HG02798 (cell line): ENCODE measurements around the gene KLF15.

Experiments
- ATAC-seq: cut with Tn5 transposase; IDR thresholded peaks from one replicate; pipeline ENCODE4 v1.9.1; 2021; ENCODE audit warnings: mild to moderate bottlenecking; ENCODE audit not compliant: unreplicated experiment, poor library complexity

Gene KLF15

DNA sequence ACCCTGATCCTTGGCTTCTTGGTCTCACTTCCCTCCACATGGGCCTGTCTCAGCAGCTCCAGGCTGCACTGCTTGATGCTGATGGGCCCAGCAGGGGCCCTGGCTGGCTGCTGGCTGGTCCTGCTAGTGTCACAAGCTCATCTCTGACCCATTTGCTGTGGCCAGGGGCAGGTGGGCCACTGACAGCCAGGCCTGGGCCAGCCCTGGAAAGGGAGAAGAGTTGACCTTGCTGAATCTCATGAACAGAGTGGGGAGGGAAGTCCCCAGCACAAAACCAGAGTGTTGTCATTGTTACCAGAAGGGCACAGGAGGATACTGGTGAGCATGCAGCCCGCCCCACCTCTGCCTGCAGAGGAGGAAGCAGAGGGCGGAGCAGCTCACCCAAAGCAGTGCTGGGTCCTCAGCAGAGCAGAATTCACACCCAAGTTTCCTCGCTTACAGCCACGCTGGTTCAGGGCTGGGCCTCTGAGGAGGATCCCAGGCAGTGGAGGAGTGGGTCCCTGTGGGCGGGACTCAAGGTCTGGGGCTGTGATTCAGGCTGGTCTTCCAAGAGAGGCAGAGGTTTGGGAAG lies 7.6 kb upstream of the KLF15 start:
- no peak for ATAC-seq

DNA sequence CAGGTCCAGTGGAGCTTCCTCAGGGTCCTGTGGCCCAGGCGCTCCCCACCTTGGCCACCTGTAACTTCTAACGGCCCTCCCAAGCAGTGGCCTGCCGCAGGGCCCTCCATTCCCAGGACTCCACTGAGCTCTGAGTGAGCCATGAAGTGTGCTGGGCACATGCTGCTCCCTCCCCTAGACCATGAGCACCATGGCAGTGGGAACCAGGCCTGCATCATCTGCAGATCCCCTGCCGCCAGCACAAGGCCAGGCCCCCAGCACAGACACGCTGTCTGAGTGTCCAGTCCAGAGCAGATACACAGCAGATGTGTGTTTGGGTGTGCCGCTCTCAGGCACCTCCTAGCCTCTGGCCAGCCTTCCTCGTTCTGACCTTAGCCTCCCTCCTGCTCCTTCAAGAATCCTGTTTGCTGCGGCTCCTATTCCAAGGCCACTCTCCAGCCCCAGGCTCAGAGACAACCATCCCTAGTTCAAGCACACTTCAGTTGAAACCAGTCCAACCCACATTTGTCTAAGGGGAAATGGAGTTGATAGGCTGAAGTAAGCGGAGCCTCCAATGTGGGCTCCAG lies 7.0 kb upstream of the KLF15 start:
- ATAC-seq = no peak

DNA sequence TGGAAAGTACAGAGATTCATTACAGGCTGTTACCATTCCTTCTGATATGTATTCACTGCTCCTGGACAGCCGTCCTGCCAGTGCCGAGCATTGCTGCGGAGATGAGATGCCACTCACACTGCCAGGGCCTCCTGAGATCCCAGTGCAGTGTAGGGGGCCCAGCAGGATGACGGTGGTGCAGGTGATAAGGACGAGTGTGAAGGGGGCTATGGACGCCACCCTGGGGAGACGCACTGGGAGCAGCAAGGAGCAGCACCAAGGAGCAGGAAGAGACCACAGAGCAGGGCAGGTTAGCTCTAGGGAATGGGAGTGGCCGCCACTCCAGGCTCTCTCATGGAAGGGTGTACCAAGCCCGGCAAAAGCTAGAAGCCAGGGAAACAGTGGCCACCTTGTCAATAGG lies 4.0 kb upstream of the KLF15 start:
- ATAC-seq = no peak

DNA sequence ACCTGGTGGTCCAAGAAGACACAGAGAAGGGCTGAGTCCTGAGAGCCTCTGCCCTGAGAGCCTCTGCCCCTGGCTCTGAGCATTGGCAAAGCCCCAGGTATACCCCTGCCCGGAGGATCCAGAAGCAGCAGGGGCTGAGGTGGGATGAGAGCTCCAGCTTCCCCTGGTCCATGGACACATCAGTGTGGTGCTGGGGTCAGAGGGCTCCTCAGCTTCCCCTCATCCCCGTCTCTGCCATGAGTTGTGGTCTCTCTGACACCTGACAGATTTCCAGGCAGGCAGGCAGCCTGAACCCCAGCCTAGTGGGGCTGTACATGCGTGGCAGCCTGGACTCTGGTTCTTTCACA lies 3.5 kb upstream of the KLF15 start:
- ATAC-seq = no peak

DNA sequence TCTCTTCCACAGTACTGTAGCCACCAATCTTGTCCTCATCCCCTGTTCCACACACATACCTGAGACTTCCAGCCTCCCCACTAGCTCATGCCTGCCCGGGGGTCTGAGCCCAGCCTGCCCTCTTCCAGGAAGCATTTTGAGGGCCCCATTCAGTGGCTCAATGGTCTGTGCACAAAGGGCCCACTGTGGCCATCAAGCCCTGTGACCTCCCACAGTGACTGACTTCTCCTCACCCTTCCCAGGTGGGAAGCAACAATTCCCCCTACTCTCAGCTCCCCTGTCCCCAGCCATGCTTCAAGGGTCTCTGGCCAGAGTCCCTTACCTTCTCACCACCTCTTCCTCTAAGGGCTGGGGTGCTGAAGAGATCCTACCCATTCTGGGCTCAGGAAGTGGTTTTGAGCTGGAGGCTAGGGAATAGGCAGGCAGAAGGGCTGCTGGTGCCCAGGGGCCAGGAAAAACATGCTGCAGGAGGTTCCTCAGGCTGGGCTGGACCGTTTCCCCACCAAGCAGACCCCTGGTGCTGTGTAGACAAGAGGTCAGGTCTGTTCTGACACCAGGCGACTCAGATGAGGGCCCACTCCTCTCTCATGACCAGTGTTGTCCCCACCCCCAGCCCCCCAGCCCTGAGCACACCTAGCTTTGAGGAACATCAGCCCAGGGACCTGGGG lies 3.0 kb upstream of the KLF15 start:
- no peak for ATAC-seq

DNA sequence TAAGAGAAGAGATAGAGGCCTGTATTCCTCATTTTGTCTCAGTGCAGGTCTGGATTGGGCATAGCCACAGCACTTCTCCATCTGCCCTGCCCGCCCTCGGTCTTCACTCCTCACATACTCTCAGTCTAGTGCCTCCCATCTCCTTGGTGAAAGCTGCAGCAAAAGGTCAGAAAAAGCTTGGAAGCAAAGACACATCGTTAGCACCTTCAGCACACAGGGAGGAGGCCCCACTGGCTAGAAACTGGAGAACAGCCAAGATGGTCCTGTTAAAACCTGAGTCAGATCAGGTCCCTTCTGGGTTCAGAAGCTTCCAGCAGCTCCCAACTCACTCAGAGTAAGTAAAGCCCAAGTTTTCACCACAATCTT lies 1.6 kb upstream of the KLF15 start:
- ATAC-seq = no peak

DNA sequence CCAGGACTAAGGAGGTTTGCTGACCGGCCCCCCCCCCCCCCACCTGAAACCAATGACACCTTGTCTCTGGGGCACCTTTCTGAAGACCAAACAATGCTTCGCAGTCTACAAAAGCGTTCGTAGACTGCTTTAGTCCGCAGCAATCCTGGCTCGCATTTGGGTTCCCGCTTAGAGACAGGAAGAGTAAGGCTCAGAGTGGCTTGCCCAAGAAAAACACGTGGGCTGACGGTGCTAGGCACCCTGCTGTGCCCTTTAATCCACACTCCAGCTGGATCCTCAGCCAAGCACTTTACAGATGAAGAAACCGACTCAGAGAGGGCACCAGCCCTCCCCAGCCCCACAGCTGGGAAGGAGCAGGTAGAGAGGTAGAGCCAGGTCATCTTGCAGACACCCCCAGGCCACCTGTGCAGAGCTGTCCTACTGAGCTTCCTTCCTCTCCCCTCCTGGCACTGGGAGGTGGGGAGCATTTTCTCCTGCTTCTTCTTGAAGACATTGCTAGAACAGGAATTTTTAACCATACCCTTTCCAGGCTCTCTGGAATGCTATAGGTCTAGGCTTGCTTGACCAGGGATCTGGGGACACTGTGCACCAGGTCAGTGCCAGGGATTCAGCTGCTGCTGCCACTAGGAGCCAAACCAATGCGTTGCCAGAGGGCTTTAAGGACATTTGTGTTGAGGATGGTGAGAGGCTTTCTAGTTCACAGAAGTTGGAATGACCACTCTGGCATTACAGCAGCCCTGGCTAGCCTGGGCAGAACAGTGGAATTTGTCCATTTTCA lies 1.0 kb upstream of the KLF15 start:
- no peak for ATAC-seq

DNA sequence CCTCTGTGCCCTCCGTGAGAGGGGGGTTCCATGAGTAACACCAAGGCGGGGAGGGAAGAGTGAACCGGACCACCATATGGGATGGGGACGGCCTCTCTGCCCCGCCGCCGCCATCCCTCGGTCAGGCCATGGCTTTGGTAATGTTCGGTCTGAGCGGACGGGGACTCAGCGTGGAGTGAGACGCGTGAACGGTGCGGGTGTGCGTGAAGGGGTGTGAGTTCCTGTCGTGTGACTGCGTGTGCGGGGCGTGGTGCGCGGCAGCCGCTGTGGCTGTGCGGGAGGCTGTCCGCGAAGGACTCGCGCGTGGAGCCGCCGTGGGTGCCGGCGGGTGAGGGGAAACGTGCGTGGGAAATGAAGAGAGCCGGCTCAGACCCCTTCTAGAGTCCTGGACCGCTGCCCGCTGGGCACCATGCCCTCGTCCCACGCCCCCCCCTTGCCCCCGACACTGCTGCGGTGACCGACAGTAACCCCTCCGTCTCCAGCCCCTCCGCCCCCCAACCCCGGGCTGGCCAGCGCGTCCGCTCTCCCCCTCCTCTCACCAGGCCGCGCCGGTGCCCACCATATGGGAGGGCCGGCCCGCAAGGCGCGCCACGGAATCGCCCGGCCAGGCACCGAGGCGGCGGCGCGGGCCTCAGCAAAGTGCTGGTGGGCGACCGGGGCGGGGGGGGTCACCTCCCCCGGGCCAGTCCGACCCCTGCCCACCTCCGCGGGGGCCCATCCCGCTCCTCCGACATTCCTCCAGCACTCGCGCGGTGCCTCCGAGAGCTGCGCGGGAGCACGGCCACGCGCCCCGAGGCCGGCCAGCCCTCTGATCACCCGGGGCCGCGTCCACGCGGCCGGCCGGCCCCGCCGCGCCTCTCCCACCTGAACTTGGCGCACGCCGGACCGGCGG lies 589 bp downstream of the KLF15 start:
- ATAC-seq = no peak

DNA sequence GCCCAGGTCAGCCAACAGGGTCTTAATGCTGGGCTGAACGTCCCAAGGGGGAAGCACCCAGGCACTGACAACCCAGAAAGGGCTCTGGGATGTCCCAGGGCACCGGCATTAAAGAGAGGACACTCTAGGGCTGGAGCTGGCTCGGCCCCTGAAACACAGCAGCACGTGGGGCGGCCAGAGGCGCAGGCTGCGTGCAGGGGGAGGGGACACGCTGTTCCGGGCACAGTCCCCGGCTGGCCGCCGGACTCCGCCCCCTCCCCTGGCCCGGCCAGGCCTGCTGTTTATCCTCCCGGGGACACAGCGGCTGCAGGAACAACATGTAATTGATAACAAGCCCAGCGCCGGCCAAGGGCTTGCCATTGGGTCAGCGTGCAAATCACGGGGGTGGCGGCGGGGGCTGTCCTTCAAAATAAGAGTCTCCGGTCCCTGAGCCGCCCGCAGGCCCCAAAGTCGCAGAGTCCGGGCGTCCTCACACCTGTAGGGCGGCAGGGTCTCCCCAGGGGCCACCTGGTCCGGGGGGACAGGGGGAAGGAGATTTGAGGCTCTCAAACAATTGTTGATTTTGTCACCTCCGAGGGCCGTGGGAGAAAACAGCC lies 1.3 kb downstream of the KLF15 start:
- no peak for ATAC-seq

DNA sequence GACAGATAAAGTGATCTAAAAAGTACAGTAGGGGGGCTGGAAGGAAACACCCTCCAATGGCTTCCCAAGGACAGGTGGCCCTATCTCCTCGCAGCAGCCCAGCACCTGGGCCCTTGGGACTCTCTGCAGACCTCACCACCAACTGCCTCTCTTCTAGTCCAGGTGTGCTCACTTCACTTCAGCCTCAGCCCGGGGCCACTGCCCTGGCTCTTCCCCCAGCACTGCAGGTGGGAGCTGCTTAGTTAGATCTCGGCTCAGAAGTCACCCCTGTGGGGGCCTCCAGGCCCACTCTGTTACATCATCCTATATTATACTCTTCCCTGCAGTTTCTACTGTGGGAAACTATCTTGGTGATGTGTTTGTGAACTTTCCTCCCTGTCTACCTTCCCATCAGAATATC lies 2.0 kb downstream of the KLF15 start:
- no peak for ATAC-seq

DNA sequence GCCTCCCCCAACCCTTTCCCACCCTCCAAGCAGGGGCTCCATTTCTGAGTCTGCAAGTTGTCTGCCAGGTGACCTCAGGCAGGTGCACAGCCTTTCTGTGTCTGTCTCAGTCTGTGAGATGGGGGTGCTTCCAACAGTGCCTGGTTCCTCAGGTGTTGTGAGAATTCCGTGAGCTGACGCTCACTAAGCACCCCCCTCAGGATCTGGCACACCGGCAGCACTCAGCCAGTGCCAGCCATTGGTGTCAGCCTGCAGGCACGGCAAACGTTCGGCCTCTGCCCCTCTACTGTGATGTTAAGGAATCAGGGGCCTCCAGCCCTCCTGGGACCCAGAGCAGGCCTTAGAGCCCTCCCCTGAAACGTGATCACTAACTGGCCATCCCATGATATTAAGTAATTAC lies 2.4 kb downstream of the KLF15 start:
- no peak for ATAC-seq

DNA sequence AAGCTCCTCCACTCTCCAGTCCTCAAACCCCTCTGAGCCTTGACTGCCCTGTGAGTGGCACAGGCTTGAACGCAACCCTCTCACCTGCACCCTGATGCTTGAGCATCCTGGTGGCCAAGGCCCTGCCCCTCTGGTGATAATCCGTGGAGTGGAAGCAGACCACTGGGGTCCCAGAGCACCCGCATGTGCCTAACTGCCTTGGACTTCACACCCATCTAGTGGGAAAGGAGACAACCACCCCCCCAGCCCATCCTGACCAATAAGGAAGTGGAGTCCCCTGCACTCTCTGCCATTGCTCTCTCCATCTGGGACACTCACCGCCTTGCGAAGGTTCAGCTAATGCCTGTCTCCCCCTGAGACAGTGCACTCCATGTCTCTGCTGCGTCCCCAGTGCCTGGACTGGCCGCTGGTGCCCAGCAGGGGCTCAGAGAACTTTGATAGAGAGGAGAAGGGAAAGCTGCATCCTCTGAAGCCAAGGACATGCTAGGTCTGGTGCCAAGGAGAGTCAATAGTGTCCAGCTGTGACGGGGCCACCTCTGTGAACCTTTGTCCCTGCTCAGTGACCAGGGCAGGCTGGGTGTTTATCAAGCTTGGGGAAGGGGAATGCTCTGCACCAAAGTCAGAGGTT lies 3.4 kb downstream of the KLF15 start:
- ATAC-seq = no peak

DNA sequence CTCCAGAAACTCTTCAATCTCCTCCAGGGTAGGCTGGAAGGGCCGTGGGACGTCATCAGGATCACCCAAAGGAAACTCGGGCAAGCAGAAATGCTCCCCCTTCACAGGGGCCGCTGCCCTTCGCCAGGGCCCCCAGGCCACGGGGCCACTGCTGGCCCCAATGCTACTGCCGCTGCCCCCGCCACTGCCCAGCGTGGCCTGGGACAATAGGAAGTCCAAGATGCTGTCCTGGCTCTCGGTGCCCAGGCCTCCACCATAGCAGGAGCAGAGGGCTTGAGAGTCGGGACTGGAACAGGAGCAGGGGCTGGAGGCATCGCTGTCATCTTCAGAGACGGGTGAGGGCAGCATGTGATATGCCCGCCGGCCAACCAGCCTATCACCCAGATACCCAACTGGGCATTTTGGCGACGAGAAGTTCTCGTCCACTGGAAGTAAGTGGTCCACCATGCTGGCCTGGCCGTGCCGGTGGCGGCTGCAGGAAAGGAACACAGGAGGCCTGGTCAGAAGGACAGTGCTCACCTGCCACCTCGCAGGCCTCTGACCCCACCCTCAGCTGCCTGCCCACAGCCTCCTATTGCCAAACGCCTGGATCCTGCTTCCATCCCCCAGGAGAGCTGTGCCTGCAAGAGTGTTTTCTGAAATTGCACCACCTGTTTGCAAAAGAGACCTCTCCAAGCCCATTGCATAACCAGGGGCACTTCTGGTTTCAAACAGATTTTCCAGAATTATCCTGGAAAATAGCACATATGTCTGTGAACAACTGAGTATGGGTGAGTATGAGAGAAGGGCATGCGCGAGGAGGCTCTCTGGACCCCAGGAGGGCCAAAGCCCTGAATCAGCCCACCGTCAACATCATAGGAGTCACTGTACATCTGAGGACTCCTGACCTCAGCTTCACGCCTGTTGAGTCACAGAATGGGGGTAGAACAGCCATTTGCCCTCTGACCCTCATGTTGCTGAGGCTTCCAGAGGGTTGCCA lies 4.4 kb downstream of the KLF15 start:
- ATAC-seq = no peak

DNA sequence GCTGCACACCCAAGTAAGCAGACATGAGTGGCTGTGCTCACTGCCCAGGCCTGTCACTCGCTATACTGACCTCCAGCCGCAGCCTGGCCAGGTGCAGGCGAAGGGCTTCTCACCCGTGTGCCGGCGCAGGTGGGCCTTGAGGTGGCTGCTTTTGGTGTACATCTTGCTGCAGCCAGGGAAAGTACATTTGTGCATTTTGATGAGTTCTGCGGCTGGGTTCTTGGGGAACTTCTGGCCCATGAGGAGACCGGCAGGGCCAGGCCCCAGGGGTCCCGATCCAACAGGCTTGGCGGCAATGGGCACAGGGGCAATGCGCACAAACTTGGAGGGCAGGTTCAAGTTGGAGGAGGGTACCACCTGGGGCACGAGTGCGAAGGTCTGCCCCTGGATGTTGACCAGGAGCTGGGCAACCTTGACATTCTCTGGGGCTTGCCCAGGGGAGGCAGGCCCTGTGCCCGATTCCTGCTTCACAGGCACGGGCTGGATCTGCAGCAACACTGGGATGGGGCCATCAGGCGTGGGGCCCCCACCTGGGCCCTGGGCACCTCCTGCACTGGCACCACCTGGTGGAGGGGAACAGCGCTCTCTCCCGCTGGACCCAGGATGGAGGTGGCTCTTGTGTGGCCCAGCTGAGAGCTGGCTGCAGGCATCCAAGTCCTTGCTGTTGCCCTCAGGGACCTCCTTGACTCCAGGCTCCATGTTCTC lies 5.3 kb downstream of the KLF15 start:
- ATAC-seq = no peak

DNA sequence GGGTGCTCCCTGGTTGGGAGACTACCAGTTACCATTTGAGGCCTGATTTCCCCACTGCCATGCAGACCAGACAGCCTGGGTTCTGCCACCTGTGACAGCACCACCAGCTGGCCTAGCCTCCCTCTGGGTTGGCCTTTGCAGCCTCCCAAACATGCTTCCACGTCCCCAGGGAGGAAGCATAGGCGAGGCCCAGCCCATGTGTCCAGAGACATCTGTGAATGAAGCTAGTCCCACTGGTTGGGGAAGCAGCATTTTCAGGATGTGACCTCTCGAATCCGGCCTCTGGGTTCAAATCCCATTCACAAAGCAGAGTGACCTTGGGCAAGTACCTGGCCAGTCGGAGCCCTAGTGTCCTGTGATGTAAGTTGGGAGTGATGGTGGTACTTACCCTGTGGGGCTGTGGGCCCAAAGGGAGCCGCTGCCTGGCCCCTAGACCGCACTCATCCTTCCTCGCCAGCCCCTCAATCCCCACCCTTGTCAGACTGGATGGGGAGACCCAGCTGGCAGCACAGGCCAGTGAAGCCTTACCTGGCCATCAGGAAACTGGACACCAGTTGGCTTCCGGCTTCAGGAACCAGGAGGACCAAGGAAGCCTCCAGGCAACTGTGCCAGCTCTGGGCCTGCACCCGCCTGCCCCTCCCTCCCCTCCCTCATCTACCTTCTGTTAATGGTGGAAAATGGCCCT lies 6.0 kb downstream of the KLF15 start:
- no peak for ATAC-seq

DNA sequence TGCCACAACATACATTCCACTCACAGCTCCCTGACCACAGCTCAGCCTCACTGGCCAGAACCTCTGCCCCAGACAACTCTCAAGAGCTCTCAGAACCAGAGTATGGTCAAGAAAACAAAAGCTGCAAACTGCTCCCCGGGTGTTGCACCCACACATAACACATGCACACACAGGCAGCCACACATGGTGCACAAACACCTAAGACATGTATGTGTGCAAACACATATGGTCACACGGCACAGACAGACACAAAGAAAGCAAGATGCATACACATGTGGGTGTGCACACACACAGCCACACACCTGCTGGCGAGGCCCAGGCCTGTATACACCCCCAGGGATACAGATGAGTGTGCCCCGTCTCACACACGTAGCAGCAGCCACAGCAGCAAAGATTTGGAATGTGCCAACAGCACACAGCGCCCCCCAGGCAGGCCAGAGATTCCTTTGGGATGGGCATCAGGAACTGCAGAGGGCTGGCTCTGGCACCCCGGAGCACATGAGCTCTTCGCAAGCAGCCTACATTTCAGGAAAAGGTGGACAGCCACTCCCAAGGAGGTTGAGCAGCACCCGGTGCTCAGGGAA lies 6.6 kb downstream of the KLF15 start:
- ATAC-seq = no peak
